Erythroblast (primary cell): ENCODE data around the gene SLC2A10.

Experiments
- GATA1 ChIP-seq: IDR thresholded peaks from 2 replicates; pipeline ENCODE4 v1.6.1; 2011; ENCODE audit warnings: low read depth, mild to moderate bottlenecking, control low read depth, low read length, moderate library complexity
- POLR2A ChIP-seq: IDR thresholded peaks from 2 replicates; pipeline ENCODE4 v1.6.1; 2011; ENCODE audit warnings: mild to moderate bottlenecking, low read length

GRCh38 chr20:46717818-46718541, 8.5 kb downstream of the SLC2A10 start:
- TF ChIP-seq POLR2A (no peak), GATA1 (no peak)
